ENCODE data around the gene C20orf96.

Gene C20orf96

DNA sequence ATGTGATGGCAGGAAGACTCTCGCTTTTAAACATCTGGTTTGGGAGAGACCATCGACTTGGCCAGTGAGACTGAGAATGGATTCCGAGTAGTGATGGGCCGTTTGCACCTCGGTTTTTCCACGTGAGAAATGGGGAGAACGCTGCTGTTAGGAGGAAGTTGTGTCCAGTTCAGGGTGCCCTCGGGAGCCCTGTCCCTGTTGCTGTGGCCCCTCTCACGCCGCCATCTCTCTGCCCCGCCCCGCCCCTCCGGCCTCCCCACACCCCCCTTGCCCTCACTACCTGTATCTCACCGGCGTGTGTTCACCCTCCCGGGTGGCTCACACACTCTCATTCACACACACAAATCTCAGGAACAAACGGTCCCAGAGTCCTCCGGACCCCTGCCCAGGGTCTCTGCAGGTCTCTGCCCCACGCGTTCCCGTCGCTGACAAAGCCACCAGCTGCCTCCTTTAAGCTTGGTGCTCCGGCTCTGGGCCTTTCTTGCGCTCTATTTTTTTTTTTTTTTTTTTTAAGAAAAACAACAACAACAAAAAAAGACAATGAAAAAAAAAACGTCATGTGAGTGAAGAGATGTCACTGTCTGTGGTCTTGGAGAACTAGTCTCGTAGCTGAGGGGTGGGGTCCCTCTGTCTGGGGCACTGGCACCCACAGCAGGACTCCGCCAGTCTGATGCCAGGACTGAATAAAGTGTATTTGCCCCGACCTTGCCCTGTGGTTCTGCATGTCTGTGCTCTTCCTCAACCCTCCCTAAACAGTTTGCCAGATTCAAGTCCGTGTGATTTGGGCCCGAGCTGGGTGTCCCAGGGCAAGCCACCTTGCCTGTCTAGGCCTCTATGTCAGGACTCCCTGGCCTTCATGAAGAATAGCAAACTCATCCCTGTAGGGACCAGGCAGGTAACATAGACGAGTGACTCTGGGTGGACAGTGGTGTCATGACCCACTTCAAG is 37.8 kb upstream of the C20orf96 start:
- POLR2A ChIA-PET: interaction anchor here (1.0 to 4.1 kb wide), 4 partner anchors 18 to 31 kb away, joined by 3 to 29 read pairs (median 5); partner anchors contain the start of genes NRSN2 and ZCCHC3
- TF ChIP-seq SUZ12 (IDR thresholded peaks at IDR 0.05) (no peak), NFRKB (IDR thresholded peaks at IDR 0.05) (no peak), SP1 (IDR thresholded peaks at IDR 0.05) (no peak), FOXA1 (IDR thresholded peaks at IDR 0.05) (no peak), ARNT (IDR thresholded peaks at IDR 0.05) (no peak), FOXM1 (IDR thresholded peaks at IDR 0.05; ENCODE audit: borderline replicate concordance) (no peak), FOXK2 (IDR thresholded peaks at IDR 0.05) (no peak), HDGF (IDR thresholded peaks at IDR 0.05; ENCODE audit: borderline replicate concordance) (no peak), CTBP1 (IDR thresholded peaks at IDR 0.05; ENCODE audit: borderline replicate concordance) (no peak), ZNF384 (IDR thresholded peaks at IDR 0.05) (no peak), L3MBTL2 (conservative IDR thresholded peaks at IDR 0.05) (no peak), BHLHE40 (IDR thresholded peaks at IDR 0.05; ENCODE audit: borderline replicate concordance) (no peak), ELF4 (IDR thresholded peaks at IDR 0.05) (no peak), LEF1 (IDR thresholded peaks at IDR 0.05; ENCODE audit: borderline replicate concordance) (no peak), TARDBP (IDR thresholded peaks at IDR 0.05) (no peak)
- TF ChIP-seq, protein P1, sequence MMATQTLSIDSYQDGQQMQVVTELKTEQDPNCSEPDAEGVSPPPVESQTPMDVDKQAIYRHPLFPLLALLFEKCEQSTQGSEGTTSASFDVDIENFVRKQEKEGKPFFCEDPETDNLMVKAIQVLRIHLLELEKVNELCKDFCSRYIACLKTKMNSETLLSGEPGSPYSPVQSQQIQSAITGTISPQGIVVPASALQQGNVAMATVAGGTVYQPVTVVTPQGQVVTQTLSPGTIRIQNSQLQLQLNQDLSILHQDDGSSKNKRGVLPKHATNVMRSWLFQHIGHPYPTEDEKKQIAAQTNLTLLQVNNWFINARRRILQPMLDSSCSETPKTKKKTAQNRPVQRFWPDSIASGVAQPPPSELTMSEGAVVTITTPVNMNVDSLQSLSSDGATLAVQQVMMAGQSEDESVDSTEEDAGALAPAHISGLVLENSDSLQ (IDR thresholded peaks at IDR 0.05): no peak
- DNase-seq (ENCODE audit: extremely low spot score): no peak
- CTCF ChIA-PET: no interaction called here

DNA sequence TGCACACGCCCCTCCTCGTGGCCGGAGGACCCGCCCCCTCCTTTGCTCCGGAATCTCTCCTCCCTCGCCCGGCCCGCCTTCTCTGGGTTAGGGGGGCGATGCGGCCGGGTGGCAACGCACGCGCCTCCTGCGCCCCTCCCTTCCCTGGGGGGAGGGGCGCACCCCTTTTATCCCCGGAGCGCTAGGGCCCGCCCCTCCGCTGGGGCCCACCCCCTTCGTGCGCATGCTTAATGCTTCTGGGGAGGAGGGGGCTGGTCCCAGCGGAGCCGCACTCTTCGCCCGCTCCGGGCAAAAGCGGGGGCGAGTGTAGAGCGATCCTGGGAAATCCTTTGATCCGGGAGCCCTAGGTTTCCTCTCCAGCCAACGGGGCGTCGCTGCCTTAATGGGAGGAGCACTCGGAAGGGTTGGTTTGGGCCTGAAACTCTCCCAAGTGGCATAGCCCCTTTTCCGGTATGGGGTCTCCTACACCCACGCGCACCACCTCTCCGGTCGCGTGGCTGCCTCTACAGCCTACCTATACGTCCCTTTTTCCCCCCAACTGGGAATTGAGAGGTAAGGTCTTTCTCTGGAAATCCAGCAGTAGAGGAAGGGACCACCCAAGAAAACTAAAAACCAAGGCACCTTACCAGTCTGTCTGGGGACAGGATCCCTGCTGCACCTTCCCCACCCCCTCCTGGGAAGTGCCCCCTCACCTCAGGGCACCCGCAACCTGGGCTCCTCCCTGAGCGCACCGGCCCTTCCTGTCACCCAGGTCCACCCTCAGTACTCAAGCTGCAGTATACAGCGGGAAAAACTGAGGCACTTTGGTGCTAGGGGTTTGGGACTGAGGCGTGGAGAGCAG is 36.9 kb upstream of the C20orf96 start:
- peak; percentile 83 for DNase-seq (ENCODE audit: extremely low spot score)
- CTCF ChIA-PET: no interaction called here
- POLR2A ChIA-PET: interaction anchor here (1.4 to 8.0 kb wide), 2 partner anchors 27 to 28 kb away, joined by 6 to 73 read pairs; no protein-coding TSS in a partner anchor
- peak; percentile 52; the same call in 1 of the 2 replicates for TF ChIP-seq FOXM1 (IDR thresholded peaks at IDR 0.05; ENCODE audit: borderline replicate concordance)
- no peak for TF ChIP-seq ELF4 (IDR thresholded peaks at IDR 0.05)
- TF ChIP-seq CTBP1 (IDR thresholded peaks at IDR 0.05; ENCODE audit: borderline replicate concordance): peak; percentile 41; the same call in 1 of the 2 replicates
- peak; percentile 45 for TF ChIP-seq L3MBTL2 (conservative IDR thresholded peaks at IDR 0.05)

DNA sequence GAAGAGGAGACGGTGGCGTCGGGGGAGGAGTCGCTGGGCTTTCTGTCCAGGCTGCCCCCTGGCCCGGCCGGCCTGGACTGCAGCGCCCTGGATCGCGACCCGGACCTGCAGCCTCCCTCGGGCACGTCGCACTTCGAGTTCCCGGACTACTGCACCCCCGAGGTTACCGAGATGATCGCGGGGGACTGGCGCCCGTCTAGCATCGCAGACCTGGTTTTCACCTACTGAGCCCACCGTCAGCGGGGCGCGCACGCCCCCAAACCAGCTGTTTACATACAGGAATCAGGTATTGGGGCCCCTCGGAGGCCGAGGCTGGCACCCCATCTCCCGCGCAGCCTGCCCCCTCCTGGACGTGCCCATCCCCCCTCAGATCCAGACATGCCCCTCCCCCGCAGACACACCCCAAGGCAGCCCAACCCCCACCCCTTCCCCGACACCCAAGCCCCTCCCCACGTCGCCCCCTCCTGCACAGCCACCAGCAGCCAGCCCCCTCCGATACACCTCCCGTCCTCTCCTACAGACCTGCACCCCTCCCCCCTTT is 36.2 kb upstream of the C20orf96 start:
- TF ChIP-seq BHLHE40 (IDR thresholded peaks at IDR 0.05; ENCODE audit: borderline replicate concordance) (no peak), CTBP1 (IDR thresholded peaks at IDR 0.05; ENCODE audit: borderline replicate concordance) (no peak), SUZ12 (IDR thresholded peaks at IDR 0.05) (no peak), ELF4 (IDR thresholded peaks at IDR 0.05) (no peak), TARDBP (IDR thresholded peaks at IDR 0.05) (no peak), FOXM1 (IDR thresholded peaks at IDR 0.05; ENCODE audit: borderline replicate concordance) (no peak), L3MBTL2 (conservative IDR thresholded peaks at IDR 0.05) (no peak), FOXK2 (IDR thresholded peaks at IDR 0.05) (no peak), FOXA1 (IDR thresholded peaks at IDR 0.05) (no peak), LEF1 (IDR thresholded peaks at IDR 0.05; ENCODE audit: borderline replicate concordance) (no peak), ZNF384 (IDR thresholded peaks at IDR 0.05) (no peak), HDGF (IDR thresholded peaks at IDR 0.05; ENCODE audit: borderline replicate concordance) (no peak), SP1 (IDR thresholded peaks at IDR 0.05) (no peak), NFRKB (IDR thresholded peaks at IDR 0.05) (no peak), ARNT (IDR thresholded peaks at IDR 0.05) (no peak)
- TF ChIP-seq, protein P1 (IDR thresholded peaks at IDR 0.05): no peak
- CTCF ChIA-PET: no interaction called here
- DNase-seq (ENCODE audit: extremely low spot score): no peak
- POLR2A ChIA-PET: interaction anchor here (1.7 to 8.0 kb wide), 2 partner anchors 19 to 27 kb away, joined by 5 to 73 read pairs; no protein-coding TSS in a partner anchor

DNA sequence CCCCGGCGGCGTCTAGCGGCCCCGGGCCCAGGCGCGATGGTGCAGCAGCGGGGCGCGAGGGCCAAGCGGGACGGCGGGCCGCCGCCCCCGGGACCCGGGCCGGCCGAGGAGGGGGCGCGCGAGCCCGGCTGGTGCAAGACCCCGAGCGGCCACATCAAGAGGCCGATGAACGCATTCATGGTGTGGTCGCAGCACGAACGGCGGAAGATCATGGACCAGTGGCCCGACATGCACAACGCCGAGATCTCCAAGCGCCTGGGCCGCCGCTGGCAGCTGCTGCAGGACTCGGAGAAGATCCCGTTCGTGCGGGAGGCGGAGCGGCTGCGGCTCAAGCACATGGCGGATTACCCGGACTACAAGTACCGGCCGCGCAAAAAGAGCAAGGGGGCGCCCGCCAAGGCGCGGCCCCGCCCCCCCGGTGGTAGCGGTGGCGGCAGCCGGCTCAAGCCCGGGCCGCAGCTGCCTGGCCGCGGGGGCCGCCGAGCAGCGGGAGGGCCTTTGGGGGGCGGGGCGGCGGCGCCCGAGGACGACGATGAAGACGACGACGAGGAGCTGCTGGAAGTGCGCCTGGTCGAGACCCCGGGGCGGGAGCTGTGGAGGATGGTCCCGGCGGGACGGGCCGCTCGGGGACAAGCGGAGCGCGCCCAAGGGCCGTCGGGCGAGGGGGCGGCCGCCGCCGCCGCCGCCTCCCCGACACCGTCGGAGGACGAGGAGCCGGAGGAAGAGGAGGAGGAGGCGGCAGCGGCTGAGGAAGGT is 35.5 kb upstream of the C20orf96 start:
- peak; percentile 43 for DNase-seq (ENCODE audit: extremely low spot score)
- ChIA-PET CTCF (no interaction called here), POLR2A (interaction anchor here (1.0 to 8.0 kb wide), 6 partner anchors 18 to 217 kb away, joined by 4 to 73 read pairs (median 5); partner anchors contain the start of genes CSNK2A1, NRSN2 and ZCCHC3)
- no peak; the same call in 1 of the 2 replicates for TF ChIP-seq LEF1 (IDR thresholded peaks at IDR 0.05; ENCODE audit: borderline replicate concordance)
- TF ChIP-seq ZNF384 (IDR thresholded peaks at IDR 0.05): no peak
- TF ChIP-seq HDGF (IDR thresholded peaks at IDR 0.05; ENCODE audit: borderline replicate concordance): no peak
- no peak for TF ChIP-seq BHLHE40 (IDR thresholded peaks at IDR 0.05; ENCODE audit: borderline replicate concordance)
- no peak; the same call in 1 of the 2 replicates for TF ChIP-seq FOXM1 (IDR thresholded peaks at IDR 0.05; ENCODE audit: borderline replicate concordance)
- no peak for TF ChIP-seq TARDBP (IDR thresholded peaks at IDR 0.05)
- no peak for TF ChIP-seq ARNT (IDR thresholded peaks at IDR 0.05)
- TF ChIP-seq, protein P1 (IDR thresholded peaks at IDR 0.05): no peak
